B cell (primary cell): ENCODE data around the gene MRPL55. TPM values are rescaled to one million over a fixed set of nuclear protein-coding genes. Genes with fewer than 3 reads are reported as not detected.

Experiments
- ATAC-seq: fragments of 200-7000 bp; cut with Tn5 transposase; one replicate; pipeline ENCODE4 v1.10.0; 2021; ENCODE audit warnings: low read depth, mild to moderate bottlenecking, moderate number of reproducible peaks, moderate library complexity
- CTCF ChIA-PET: fragments of 350-600 bp; sonication (Branson Sonifier 250); formaldehyde crosslinking; loops from one replicate; lab custom pipeline; 2021; ENCODE audit warnings: antibody characterized with exemption, inconsistent platforms; lab: Charles Lee
- POLR2A ChIA-PET: fragments of 350-600 bp; sonication (Branson Sonifier 250); formaldehyde crosslinking; loops from one replicate; lab custom pipeline; 2021; ENCODE audit warnings: antibody characterized with exemption; lab: Charles Lee
- DNase-seq: peaks from one replicate; pipeline ENCODE4 v3.0.0; 2013
- H2AFZ ChIP-seq: 2 replicates; pipeline ENCODE4 v1.6.1; 2012; ENCODE audit warnings: mild to moderate bottlenecking, low read depth, low read length; ENCODE audit not compliant: insufficient read depth, poor library complexity, severe bottlenecking
- H3K27ac ChIP-seq, 2 donors: 1 replicate in 1 of 2; 2 replicates in 1 of 2; pipeline ENCODE4 v1.5.1; 2012 to 2013; ENCODE audit warnings: low read length in 2 of 2, mild to moderate bottlenecking in 2 of 2, moderate library complexity in 1 of 2
- H3K27me3 ChIP-seq, 4 experiments: fragments of 200-600 bp in 1 of 4; sonication (generic) in 1 of 4; replicated peaks in 1 of 4; 1 replicate in 2 of 4; 2 replicates in 2 of 4; pipeline versions ENCODE4 v1.6.1 to v1.7.0; 2013 to 2016; ENCODE audit warnings: low read length in 3 of 4, mild to moderate bottlenecking in 2 of 4, mixed read lengths in 1 of 4, moderate library complexity in 1 of 4; ENCODE audit not compliant: insufficient read depth in 4 of 4, control insufficient read depth in 3 of 4; ENCODE audit errors: control extremely low read depth in 1 of 4
- H3K36me3 ChIP-seq, 2 experiments: replicated peaks in 1 of 2; 1 replicate in 1 of 2; 2 replicates in 1 of 2; pipeline versions ENCODE4 v1.6.1 to v1.7.1; 2013; ENCODE audit warnings: low read length in 1 of 2; ENCODE audit not compliant: insufficient read depth in 2 of 2, control insufficient read depth in 1 of 2; ENCODE audit errors: control extremely low read depth in 1 of 2, extremely low read depth in 1 of 2
- H3K4me1 ChIP-seq, 2 donors: fragments of 200-600 bp in 1 of 2; sonication (generic) in 1 of 2; 1 replicate in 1 of 2; 2 replicates in 1 of 2; pipeline versions ENCODE4 v1.5.1 to v1.6.1; 2013 to 2017; ENCODE audit warnings: low read length in 2 of 2; ENCODE audit not compliant: control insufficient read depth in 2 of 2, insufficient read depth in 2 of 2
- H3K4me2 ChIP-seq: replicated peaks from 2 replicates; pipeline ENCODE3; 2012; ENCODE audit warnings: mild to moderate bottlenecking, low read depth, low read length; ENCODE audit not compliant: poor library complexity, severe bottlenecking
- H3K4me3 ChIP-seq, 5 experiments: fragments of 200-600 bp in 1 of 5; sonication (generic) in 1 of 5; 1 replicate in 3 of 5; 2 replicates in 2 of 5; pipeline versions ENCODE4 v1.5.1 to v1.7.0; 2011 to 2016; ENCODE audit warnings: low read length in 4 of 5, mild to moderate bottlenecking in 4 of 5, low read depth in 2 of 5, control low read depth in 1 of 5, moderate library complexity in 1 of 5; ENCODE audit not compliant: insufficient read depth in 1 of 5; ENCODE audit errors: control extremely low read depth in 1 of 5, extremely low read depth in 1 of 5
- H3K79me2 ChIP-seq: fragments of 200-600 bp; sonication (generic); one replicate; pipeline ENCODE4 v1.6.0; 2016; ENCODE audit warnings: low read length; ENCODE audit not compliant: control insufficient read depth, insufficient read depth
- H3K9ac ChIP-seq: fragments of 200-600 bp; sonication (generic); 2 replicates; pipeline ENCODE4 v1.6.1; 2017; ENCODE audit warnings: mild to moderate bottlenecking, low read length, moderate library complexity
- H3K9me3 ChIP-seq, 3 donors: one replicate each; pipeline versions ENCODE4 v1.6.1 to v1.7.1; 2013; ENCODE audit warnings: low read length in 2 of 3; ENCODE audit not compliant: control insufficient read depth in 2 of 3, insufficient read depth in 1 of 3; ENCODE audit errors: control extremely low read depth in 1 of 3
- H4K20me1 ChIP-seq: 2 replicates; pipeline ENCODE4 v1.6.0; 2012; ENCODE audit warnings: mild to moderate bottlenecking, low read length; ENCODE audit not compliant: insufficient read depth, control insufficient read depth, poor library complexity, severe bottlenecking
- H3K27ac Mint-ChIP-seq: one replicate; pipeline ENCODE4 v1.8.0; 2021; ENCODE audit warnings: mixed read lengths
- H3K27me3 Mint-ChIP-seq: one replicate; pipeline ENCODE4 v1.8.0; 2021; ENCODE audit warnings: mixed read lengths
- H3K4me1 Mint-ChIP-seq: one replicate; pipeline ENCODE4 v1.8.0; 2021; ENCODE audit warnings: mixed read lengths
- H3K4me3 Mint-ChIP-seq: one replicate; pipeline ENCODE4 v1.8.0; 2021; ENCODE audit warnings: mixed read lengths
- H3K9me3 Mint-ChIP-seq: one replicate; pipeline ENCODE4 v1.8.0; 2022; ENCODE audit warnings: mixed read lengths; ENCODE audit not compliant: insufficient read depth
- EZH2 ChIP-seq: IDR thresholded peaks from 2 replicates; pipeline ENCODE4 v1.6.1; 2012; ENCODE audit warnings: borderline replicate concordance, low read depth, mild to moderate bottlenecking, moderate library complexity, low read length; ENCODE audit not compliant: insufficient read depth, poor library complexity, severe bottlenecking
- WGBS: methylation state at CpG from one replicate; pipeline ENCODE4 v1.1.5; 2013; ENCODE audit warnings: missing lambda C conversion rate; ENCODE audit not compliant: insufficient coverage; 5-methylcytosine and 5-hydroxymethylcytosine counted together
- intact Hi-C: fragments of 100-400 bp; cut with micrococcal nuclease; formaldehyde crosslinking; loops from one replicate; pipeline ENCODE4 v1.10.0; 2022
- polyA plus RNA-seq: library from polyadenylated mRNA; depleted of rRNA; stranded (reverse); fragments of >200 nt; gene quantifications from 2 replicates; pipeline ENCODE4 v1.2.3, GENCODE V29; 2012
- total RNA-seq, 2 donors: library from RNA; stranded (reverse); fragments of 120-200 nt in 1 of 2; gene quantifications; 1 replicate in 1 of 2; 2 replicates in 1 of 2; pipeline versions ENCODE4 v1.2.3 to v1.2.4, GENCODE V29; 2013 to 2022
- TF ChIP-seq, protein P1 (sequence below): fragments of 200-600 bp; IDR thresholded peaks from one replicate; pipeline ENCODE4 v1.8.0; 2022; ENCODE audit warnings: antibody characterized with exemption, mild to moderate bottlenecking

The MRPL55 gene
- total and polyA plus RNA-seq, 2 donors (not counting 1 experiment from before 2014, with no cell fraction given): 38.9 to 297 TPM

DNA sequence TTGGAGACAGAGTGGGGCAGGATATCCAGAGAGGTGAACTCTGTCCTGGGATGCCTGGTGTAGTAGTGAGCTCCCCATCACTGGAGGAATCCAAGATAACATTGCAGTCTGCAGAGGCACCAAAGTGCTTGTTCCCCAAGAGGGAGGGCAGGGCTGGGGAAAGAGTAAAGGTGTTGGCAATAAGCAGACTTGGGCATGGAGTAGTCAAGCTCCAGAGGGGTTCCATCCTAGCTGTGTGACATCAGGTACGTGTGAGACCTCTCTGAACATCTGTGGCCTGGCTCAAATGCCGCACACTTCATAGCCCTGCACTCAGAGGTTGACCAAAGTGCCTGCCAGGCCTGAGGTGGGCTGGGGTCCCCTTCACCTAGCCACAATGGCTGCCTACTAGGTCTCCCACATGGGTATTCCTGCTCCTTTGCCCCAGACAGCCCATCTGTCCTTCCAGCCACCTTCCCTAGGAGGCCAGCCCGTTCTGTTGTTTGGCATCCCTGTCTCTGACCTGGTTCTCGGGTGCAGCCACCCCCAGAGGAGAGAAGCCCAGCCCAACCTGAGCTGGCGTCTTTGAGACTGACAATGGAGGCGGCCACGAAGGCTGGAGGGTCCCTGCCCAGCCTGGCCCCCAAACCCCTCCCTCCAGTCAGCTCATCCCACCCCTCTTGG lies 29.4 kb downstream of the MRPL55 start:
- ATAC-seq (no peak), DNase-seq (no peak)
- peaks cover 37% of the 10 kb centered on the region for H4K20me1 ChIP-seq
- H3K79me2 ChIP-seq: peaks cover 50% of the 10 kb centered on the region
- no peak overlapping the region for H3K9ac ChIP-seq
- H3K4me1 ChIP-seq: peaks cover 20 to 24% of the 10 kb centered on the region in 2 donors
- WGBS: 97% methylated on average over 6 of the region's 7 CpGs
- no peak overlapping the region for H3K27ac ChIP-seq
- intact Hi-C loops: no loop called here
- H2AFZ ChIP-seq: no peak overlapping the region
- H3K4me2 ChIP-seq: no peak overlapping the region
- H3K27ac Mint-ChIP-seq: no peak overlapping the region
- H3K9me3 ChIP-seq: no peaks in the 10 kb centered on the region
- CTCF ChIA-PET: no interaction called here
- TF ChIP-seq, protein P1, sequence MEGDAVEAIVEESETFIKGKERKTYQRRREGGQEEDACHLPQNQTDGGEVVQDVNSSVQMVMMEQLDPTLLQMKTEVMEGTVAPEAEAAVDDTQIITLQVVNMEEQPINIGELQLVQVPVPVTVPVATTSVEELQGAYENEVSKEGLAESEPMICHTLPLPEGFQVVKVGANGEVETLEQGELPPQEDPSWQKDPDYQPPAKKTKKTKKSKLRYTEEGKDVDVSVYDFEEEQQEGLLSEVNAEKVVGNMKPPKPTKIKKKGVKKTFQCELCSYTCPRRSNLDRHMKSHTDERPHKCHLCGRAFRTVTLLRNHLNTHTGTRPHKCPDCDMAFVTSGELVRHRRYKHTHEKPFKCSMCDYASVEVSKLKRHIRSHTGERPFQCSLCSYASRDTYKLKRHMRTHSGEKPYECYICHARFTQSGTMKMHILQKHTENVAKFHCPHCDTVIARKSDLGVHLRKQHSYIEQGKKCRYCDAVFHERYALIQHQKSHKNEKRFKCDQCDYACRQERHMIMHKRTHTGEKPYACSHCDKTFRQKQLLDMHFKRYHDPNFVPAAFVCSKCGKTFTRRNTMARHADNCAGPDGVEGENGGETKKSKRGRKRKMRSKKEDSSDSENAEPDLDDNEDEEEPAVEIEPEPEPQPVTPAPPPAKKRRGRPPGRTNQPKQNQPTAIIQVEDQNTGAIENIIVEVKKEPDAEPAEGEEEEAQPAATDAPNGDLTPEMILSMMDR: no peak
- no peak for TF ChIP-seq EZH2
- no peaks in the 10 kb centered on the region for H3K9me3 Mint-ChIP-seq
- peaks cover 24% of the 10 kb centered on the region for H3K4me1 Mint-ChIP-seq
- H3K27me3 Mint-ChIP-seq: no peaks in the 10 kb centered on the region
- no peaks in the 10 kb centered on the region for H3K36me3 ChIP-seq
- POLR2A ChIA-PET: no interaction called here
- no peak overlapping the region for H3K4me3 ChIP-seq
- no peaks in the 10 kb centered on the region for H3K27me3 ChIP-seq
- no peak overlapping the region for H3K4me3 Mint-ChIP-seq

DNA sequence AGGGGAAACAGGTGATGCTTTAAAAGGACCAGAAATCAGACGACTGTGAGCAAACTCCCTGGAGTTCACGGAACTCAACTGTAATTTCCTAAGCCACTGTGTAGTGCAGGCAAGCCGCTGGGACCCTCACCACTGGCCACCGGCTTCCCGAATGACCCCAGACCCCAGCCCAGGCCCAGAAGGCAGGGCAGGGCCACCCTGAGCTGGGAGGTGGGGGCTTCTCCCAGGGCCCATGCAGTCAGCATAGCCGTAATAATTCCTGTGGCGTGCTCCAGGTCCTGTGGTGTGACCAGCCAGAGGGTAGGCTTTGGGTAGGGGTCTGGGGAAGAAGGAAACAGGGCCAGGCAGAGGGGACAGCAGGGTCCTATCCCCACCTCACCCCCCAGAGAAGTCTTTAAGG lies 30.1 kb downstream of the MRPL55 start:
- no peaks in the 10 kb centered on the region for H3K27me3 ChIP-seq
- H3K36me3 ChIP-seq: no peaks in the 10 kb centered on the region
- Mint-ChIP-seq H3K4me1 (peaks cover 18% of the 10 kb centered on the region), H3K4me3 (no peak overlapping the region), H3K9me3 (no peaks in the 10 kb centered on the region), H3K27ac (no peak overlapping the region), H3K27me3 (no peaks in the 10 kb centered on the region)
- 92% methylated on average over 5 of the region's 7 CpGs for WGBS
- POLR2A ChIA-PET: no interaction called here
- peaks cover 13 to 17% of the 10 kb centered on the region in 2 donors for H3K4me1 ChIP-seq
- TF ChIP-seq EZH2: no peak
- TF ChIP-seq, protein P1: no peak
- DNase-seq (no peak), ATAC-seq (no peak)
- no peak overlapping the region for H2AFZ ChIP-seq
- H3K79me2 ChIP-seq: peaks cover 42% of the 10 kb centered on the region
- H4K20me1 ChIP-seq: peaks cover 30% of the 10 kb centered on the region
- no peaks in the 10 kb centered on the region for H3K9me3 ChIP-seq
- no peak overlapping the region for H3K9ac ChIP-seq
- H3K4me2 ChIP-seq: no peak overlapping the region
- intact Hi-C loops: no loop called here
- no peak overlapping the region for H3K4me3 ChIP-seq
- CTCF ChIA-PET: no interaction called here
- H3K27ac ChIP-seq: no peak overlapping the region
